Measurements from ENCODE around the gene BEGAIN. TPM values are rescaled to one million over a fixed set of nuclear protein-coding genes. Genes with fewer than 3 reads are reported as not detected.

BEGAIN gene
- total RNA-seq, 2 experiments from 2014 or later: 3.3 to 3.4 TPM

DNA sequence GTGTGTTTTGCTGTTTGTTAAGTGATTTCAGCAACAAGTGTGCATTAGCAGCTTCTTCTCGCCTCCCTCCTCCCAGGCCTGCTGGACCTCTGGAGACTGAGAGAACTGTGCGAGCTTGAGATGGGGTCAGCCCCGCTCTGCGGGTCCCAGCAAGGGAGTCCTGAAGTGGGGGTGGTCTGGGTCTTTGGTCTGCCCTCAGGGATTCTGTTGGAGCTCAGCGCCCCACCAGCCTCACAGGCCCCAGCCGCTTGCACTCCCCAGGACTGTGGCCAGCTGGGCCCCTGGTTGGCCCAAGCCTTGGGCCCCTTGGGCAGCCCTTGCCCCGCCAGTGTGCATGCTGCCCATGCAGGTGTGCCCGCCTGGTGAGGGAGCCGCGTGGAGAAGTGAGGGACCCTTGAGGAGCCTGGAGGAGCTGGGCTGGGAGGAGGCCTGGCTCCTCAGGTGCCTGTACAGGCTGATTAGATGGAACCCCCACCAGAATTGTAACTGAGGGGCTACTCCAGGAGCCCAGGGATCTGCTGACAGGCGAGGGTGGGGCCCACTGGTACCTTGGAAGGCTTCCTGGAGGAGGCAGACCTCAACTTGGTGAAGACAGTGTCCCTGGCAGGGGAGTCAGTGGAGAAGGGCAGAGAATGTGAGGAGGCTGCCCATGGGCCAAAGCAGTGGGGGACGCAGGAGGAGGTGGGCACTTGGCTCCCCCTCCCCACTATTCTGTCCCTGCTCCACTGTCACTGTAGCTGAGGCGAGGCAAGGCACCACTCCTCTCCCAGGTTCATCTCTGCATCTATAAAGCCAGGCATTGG is 56.7 kb downstream of the BEGAIN start:
- CTCF ChIA-PET: no interaction called here
- no peak overlapping the region for H3K27ac Mint-ChIP-seq
- no peaks in the 10 kb centered on the region for H3K36me3 Mint-ChIP-seq
- peaks cover 3% of the 10 kb centered on the region for H3K4me1 Mint-ChIP-seq (ENCODE audit: low read depth)
- H3K4me3 Mint-ChIP-seq: no peak overlapping the region
- intact Hi-C loops (cut with micrococcal nuclease): no loop called here
- H3K9me3 Mint-ChIP-seq: no peaks in the 10 kb centered on the region
- POLR2A ChIA-PET: no interaction called here
- DNase-seq: peak; percentile 2
- no peaks in the 10 kb centered on the region for H3K27me3 Mint-ChIP-seq

DNA sequence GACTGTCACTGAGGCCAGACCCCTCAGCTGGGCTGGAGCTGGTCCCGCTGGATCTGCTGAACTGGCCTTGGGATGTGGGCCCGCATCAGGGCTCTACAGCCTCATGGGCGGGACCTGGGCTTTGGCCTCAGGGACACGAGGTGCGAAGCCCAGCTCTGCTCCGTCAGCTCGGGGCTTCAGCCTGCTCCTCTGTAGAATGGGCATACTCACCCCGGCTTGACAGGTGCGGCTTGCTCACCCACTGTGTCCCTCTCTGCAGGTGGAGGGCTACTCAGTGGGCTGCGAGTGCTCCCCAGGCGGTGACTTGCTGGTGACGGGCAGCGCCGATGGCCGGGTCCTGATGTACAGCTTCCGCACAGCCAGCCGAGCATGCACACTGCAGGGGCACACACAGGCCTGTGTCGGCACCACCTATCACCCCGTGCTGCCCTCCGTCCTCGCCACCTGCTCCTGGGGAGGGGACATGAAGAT is 57.6 kb downstream of the BEGAIN start:
- CTCF ChIA-PET: no interaction called here
- Mint-ChIP-seq H3K36me3 (no peaks in the 10 kb centered on the region), H3K4me3 (no peak overlapping the region), H3K27me3 (no peaks in the 10 kb centered on the region), H3K4me1 (ENCODE audit: low read depth) (peaks cover 3% of the 10 kb centered on the region), H3K27ac (no peak overlapping the region), H3K9me3 (no peaks in the 10 kb centered on the region)
- intact Hi-C loops (cut with micrococcal nuclease): no loop called here
- POLR2A ChIA-PET: no interaction called here
- DNase-seq: peak; percentile 5

DNA sequence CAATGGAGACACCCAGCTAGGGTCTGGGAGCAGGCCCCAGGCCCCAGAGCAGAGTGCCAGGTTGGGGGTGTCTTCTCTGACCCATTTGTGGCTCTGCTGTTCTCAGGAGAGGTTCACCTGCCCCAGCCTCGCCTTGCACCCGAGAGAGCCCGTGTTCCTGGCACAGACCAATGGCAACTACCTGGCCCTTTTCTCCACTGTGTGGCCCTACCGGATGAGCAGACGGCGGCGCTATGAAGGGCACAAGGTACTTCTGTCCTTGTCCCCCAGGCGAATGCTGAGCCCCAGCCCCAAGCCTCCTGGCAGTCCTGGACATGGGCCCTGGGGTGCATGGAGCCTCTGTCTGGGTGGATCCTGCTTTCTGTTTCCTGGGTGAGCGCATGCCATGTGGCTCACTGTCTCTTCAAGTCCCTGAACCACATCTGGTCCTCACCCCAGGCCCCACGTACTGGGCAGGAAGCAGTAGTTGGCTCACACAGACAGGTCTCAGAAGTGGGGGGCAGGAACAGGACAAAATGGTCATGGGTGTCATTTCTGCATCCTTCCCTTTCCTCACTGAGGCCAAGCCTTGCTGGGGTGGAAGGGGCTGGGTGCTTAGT is 58.2 kb downstream of the BEGAIN start:
- intact Hi-C loops (cut with micrococcal nuclease): no loop called here
- DNase-seq: peak; percentile 5
- no peaks in the 10 kb centered on the region for H3K36me3 Mint-ChIP-seq
- no peaks in the 10 kb centered on the region for H3K9me3 Mint-ChIP-seq
- no peak overlapping the region for H3K4me3 Mint-ChIP-seq
- peaks cover 2% of the 10 kb centered on the region for H3K4me1 Mint-ChIP-seq (ENCODE audit: low read depth)
- no peak overlapping the region for H3K27ac Mint-ChIP-seq
- H3K27me3 Mint-ChIP-seq: no peaks in the 10 kb centered on the region
- ChIA-PET POLR2A (no interaction called here), CTCF (no interaction called here)

DNA sequence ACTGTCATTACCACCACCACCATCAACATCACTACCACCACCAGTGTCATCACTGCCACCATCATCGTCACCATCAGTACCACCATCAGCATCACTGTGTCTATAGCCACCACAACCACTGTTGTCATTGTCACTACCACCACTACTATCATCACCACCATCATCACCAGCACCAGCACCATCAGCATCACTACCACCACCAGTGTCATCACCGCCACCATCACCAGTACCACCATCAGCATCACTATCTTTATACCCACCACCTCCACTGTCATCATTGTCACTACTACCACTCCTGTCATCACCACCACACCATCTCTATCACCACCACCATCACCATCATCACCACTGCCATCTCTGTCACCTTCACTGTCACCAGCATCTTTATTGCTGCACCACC is 60.6 kb downstream of the BEGAIN start:
- ChIA-PET CTCF (interaction anchor here (3.3 to 4.4 kb wide), 2 partner anchors 119 to 127 kb away, joined by 28 to 60 read pairs; no protein-coding TSS in a partner anchor), POLR2A (no interaction called here)
- Mint-ChIP-seq H3K27ac (no peak overlapping the region), H3K9me3 (no peaks in the 10 kb centered on the region), H3K4me3 (no peak overlapping the region), H3K27me3 (no peaks in the 10 kb centered on the region), H3K36me3 (no peaks in the 10 kb centered on the region), H3K4me1 (ENCODE audit: low read depth) (no peaks in the 10 kb centered on the region)
- intact Hi-C loops (cut with micrococcal nuclease): loop anchor here (2.0 kb wide), 1 partner anchor 118 kb away; no protein-coding TSS in a partner anchor
- DNase-seq: peak; percentile 9

DNA sequence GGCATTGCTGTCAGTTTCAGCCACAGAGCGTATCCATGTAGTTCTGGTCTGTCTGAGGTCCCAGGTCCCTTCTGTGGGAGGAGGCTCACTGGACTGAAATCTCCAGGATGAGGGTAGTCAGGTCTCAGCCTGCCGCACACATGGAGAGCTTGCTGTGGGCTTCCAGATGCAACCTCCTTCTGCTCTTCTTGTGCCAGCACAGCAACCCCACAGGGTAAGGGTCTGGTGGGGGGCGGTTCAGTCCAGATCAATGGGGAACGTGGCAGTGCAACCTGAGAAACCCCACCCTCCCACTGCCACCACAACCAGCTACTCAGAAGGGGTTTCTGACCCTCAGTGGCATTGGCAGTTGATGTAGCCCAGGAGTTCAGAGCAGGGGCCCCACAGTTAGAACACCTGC is 61.2 kb downstream of the BEGAIN start:
- no peak overlapping the region for H3K4me3 Mint-ChIP-seq
- intact Hi-C loops (cut with micrococcal nuclease): loop anchor here (2.0 kb wide), 1 partner anchor 119 kb away; no protein-coding TSS in a partner anchor
- H3K9me3 Mint-ChIP-seq: no peaks in the 10 kb centered on the region
- H3K36me3 Mint-ChIP-seq: no peaks in the 10 kb centered on the region
- no peaks in the 10 kb centered on the region for H3K27me3 Mint-ChIP-seq
- peak; percentile 3 for DNase-seq
- H3K27ac Mint-ChIP-seq: no peak overlapping the region
- ChIA-PET CTCF (interaction anchor here (3.3 to 4.4 kb wide), 2 partner anchors 120 to 127 kb away, joined by 28 to 60 read pairs; no protein-coding TSS in a partner anchor), POLR2A (no interaction called here)
- H3K4me1 Mint-ChIP-seq (ENCODE audit: low read depth): no peaks in the 10 kb centered on the region

DNA sequence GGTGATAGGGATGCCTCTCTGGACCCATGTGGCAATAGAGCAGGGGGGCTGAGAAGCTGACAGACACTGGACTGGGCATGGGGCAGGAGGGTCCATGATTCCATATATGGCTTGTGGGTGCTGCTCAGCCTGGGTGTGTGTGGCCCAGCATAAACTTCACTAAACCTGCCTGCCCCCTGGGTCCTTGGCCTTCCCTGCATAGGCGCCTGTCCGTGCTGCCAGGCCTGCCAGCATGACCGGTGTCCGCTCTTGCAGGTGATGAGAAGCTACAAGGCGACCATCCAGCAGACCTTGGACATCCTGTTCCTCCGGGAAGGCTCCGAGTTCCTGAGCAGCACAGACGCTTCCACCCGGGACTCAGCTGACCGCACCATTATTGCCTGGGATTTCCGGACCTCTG is 61.6 kb downstream of the BEGAIN start:
- no peak for DNase-seq
- intact Hi-C loops (cut with micrococcal nuclease): loop anchor here (2.0 kb wide), 1 partner anchor 119 kb away; no protein-coding TSS in a partner anchor
- H3K9me3 Mint-ChIP-seq: no peaks in the 10 kb centered on the region
- no peak overlapping the region for H3K4me3 Mint-ChIP-seq
- ChIA-PET POLR2A (no interaction called here), CTCF (interaction anchor here (1.2 to 4.4 kb wide), 3 partner anchors 120 to 141 kb away, joined by 4 to 60 read pairs (median 28); no protein-coding TSS in a partner anchor)
- no peak overlapping the region for H3K27ac Mint-ChIP-seq
- H3K36me3 Mint-ChIP-seq: no peaks in the 10 kb centered on the region
- H3K27me3 Mint-ChIP-seq: no peaks in the 10 kb centered on the region
- no peaks in the 10 kb centered on the region for H3K4me1 Mint-ChIP-seq (ENCODE audit: low read depth)

DNA sequence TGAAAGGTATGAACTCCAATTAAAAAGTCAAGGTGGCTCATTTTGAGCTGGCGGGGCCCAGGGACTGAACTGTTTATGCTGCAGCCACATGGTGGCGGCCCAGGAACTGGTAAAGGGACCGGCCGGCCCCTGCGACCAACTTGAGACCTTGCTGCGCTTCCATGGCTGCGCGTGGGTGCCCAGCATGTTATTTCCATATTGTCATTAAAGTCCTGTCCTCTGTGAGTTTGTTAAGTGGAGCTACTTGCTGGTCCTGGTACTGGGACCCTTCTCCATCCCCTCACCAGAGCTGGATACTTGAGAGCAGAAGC is 62.3 kb downstream of the BEGAIN start:
- no peaks in the 10 kb centered on the region for H3K4me1 Mint-ChIP-seq (ENCODE audit: low read depth)
- H3K9me3 Mint-ChIP-seq: no peaks in the 10 kb centered on the region
- no peak overlapping the region for H3K4me3 Mint-ChIP-seq
- intact Hi-C loops (cut with micrococcal nuclease): no loop called here
- no peaks in the 10 kb centered on the region for H3K27me3 Mint-ChIP-seq
- DNase-seq: peak; percentile 40
- H3K27ac Mint-ChIP-seq: no peak overlapping the region
- ChIA-PET POLR2A (no interaction called here), CTCF (interaction anchor here (1.2 to 4.4 kb wide), 3 partner anchors 121 to 140 kb away, joined by 4 to 60 read pairs (median 28); no protein-coding TSS in a partner anchor)
- H3K36me3 Mint-ChIP-seq: no peaks in the 10 kb centered on the region

DNA sequence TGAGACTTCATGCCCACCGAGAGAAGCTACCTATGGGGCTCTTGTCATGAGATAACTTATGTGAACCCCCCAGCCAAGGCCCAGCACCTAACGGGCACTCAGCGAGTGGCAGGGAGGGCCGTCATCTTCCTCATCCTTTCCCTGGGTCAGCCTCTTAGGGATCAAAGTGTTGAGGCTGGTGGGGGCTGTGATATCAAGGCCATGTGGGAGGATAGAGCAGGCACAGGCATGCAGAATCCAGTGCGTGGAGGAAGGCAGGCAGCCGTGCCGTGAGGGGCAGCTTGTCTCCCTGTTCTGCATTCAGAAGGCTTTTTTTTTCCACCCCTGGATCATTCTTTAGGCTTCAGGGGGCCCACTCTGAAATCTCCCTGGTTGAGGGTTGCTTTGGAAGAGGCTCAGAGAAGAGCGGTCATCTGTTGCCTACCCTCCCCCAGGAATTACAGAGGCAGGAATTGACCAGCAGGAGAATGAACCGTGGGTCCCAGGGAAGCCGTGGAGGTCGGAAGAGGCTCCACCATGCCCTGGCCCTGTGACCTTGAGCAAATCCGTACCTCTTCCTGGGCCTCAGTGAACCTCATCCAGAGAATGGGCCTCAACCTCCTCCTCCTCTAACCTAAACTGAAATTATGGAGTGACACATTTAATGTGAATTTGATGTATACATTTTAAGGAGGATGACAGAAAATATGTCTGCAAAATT is 62.8 kb downstream of the BEGAIN start:
- Mint-ChIP-seq H3K4me1 (ENCODE audit: low read depth) (no peaks in the 10 kb centered on the region), H3K9me3 (no peaks in the 10 kb centered on the region), H3K36me3 (no peaks in the 10 kb centered on the region), H3K27me3 (no peaks in the 10 kb centered on the region), H3K4me3 (no peak overlapping the region), H3K27ac (no peak overlapping the region)
- intact Hi-C loops (cut with micrococcal nuclease): no loop called here
- DNase-seq: peak; percentile 5
- CTCF ChIA-PET: interaction anchor here (1.2 to 4.4 kb wide), 3 partner anchors 121 to 140 kb away, joined by 4 to 60 read pairs (median 28); no protein-coding TSS in a partner anchor
- POLR2A ChIA-PET: no interaction called here

DNA sequence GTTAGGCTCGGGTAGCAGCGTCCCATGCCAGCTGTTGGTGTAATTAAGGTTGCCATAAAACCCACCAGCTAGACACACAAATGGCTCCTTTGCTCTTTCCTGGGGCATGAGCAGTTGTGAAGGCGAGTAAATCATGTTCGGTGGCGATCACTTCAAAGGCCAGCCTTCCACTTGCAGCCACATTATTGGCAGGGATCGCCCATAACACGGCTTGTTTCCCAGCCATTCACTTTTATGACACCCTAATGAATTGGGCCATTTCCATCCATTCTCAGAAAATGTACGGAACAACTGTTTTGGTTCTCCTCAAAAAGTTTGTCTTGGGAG is 63.4 kb downstream of the BEGAIN start:
- H3K27me3 Mint-ChIP-seq: no peaks in the 10 kb centered on the region
- POLR2A ChIA-PET: no interaction called here
- no peaks in the 10 kb centered on the region for H3K4me1 Mint-ChIP-seq (ENCODE audit: low read depth)
- H3K27ac Mint-ChIP-seq: no peak overlapping the region
- H3K36me3 Mint-ChIP-seq: no peaks in the 10 kb centered on the region
- CTCF ChIA-PET: interaction anchor here (3.3 to 4.4 kb wide), 2 partner anchors 122 to 130 kb away, joined by 28 to 60 read pairs; no protein-coding TSS in a partner anchor
- no peak overlapping the region for H3K4me3 Mint-ChIP-seq
- H3K9me3 Mint-ChIP-seq: no peaks in the 10 kb centered on the region
- no peak for DNase-seq
- intact Hi-C loops (cut with micrococcal nuclease): no loop called here

DNA sequence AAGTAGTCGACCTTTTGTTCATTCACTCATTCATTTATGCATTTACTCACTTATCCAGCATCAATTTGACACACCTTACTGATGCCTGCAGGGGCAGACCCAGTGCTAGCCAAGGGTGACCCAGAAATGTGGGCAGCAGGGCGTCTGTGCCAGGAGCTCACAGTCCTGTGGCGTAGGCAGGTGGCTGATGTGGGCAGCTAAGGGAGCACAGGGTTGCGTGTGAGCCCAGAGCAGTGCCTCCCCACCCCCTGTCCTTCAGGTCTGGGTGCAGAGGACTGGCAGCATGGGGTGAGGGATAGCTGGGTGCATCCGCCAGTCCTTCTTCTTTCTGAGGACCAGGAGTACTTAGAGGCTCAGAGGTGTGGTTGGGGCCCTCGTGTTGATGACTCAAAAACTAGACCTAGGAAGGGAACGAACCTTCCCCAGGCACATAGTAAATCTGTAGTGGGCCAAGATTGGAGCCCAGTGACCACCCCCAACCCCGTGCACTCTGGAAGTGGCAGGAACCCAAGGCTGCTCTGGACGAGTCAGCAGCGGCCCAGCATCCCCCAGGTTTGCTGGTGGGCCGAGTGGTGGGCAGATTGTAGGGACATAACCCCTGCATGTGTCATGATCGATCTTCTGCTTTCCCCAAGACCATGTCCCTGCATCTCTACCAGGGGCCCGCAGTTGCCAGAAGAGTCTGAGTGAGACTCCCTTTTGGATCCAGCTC is 63.9 kb downstream of the BEGAIN start:
- CTCF ChIA-PET: interaction anchor here (1.3 to 4.4 kb wide), 3 partner anchors 122 to 130 kb away, joined by 8 to 60 read pairs (median 28); no protein-coding TSS in a partner anchor
- intact Hi-C loops (cut with micrococcal nuclease): no loop called here
- Mint-ChIP-seq H3K4me1 (ENCODE audit: low read depth) (no peaks in the 10 kb centered on the region), H3K9me3 (no peaks in the 10 kb centered on the region), H3K27ac (no peak overlapping the region), H3K4me3 (no peak overlapping the region), H3K36me3 (no peaks in the 10 kb centered on the region), H3K27me3 (no peaks in the 10 kb centered on the region)
- peak; percentile 3 for DNase-seq
- POLR2A ChIA-PET: no interaction called here

DNA sequence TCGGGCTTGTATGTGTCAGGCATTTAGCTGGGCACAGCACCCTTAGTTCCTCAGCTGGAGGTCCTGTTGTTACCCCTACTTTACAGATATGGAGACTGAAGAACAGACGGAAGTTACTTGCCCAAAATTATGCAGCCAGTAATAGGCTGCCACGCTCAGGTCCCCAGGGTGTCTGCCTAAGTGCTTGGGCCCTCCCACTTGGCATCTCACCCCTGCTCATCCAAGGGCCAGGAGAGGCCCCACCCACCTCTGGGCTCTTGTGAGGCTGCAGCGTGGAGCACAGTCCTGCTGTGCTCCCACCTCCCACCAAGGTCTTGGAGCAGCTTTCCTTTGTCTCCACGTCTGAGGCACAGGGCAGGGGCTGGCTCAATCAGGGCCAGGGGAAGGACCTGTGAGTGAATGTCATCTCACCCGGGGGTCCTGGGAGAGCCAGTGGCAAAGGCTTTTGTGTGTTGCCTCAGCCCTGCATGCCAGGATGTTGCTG is 64.6 kb downstream of the BEGAIN start:
- Mint-ChIP-seq H3K27ac (no peak overlapping the region), H3K9me3 (no peaks in the 10 kb centered on the region), H3K36me3 (peaks cover 6% of the 10 kb centered on the region), H3K4me1 (ENCODE audit: low read depth) (no peaks in the 10 kb centered on the region), H3K4me3 (no peak overlapping the region), H3K27me3 (no peaks in the 10 kb centered on the region)
- intact Hi-C loops (cut with micrococcal nuclease): no loop called here
- ChIA-PET CTCF (interaction anchor here (1.3 to 4.4 kb wide), 2 partner anchors 123 to 131 kb away, joined by 8 to 28 read pairs; no protein-coding TSS in a partner anchor), POLR2A (no interaction called here)
- no peak for DNase-seq

Data from activated CD4-positive, alpha-beta memory T cell treated with anti-CD3 and anti-CD28 coated beads for 36 hours (primary cell).